Fibroblast of lung (primary cell): ENCODE measurements around the gene NEURL1B. TPM values are rescaled to one million over a fixed set of nuclear protein-coding genes. Genes with fewer than 3 reads are reported as not detected.

Source experiments
- DNase-seq, 2 donors: peaks; one replicate each; pipeline versions ENCODE4 v3.0.0 to v3.0.0-alpha.2; 2010; ENCODE audit warnings: low read depth in 2 of 2
- H2AFZ ChIP-seq: 2 replicates; pipeline ENCODE4 v1.5.1; 2012; ENCODE audit warnings: low read length, control low read depth, inconsistent platforms
- H3K27ac ChIP-seq: 2 replicates; pipeline ENCODE4 v1.5.1; 2011; ENCODE audit warnings: low read length, control low read depth; ENCODE audit not compliant: insufficient read depth
- H3K27me3 ChIP-seq: 2 replicates; pipeline ENCODE4 v1.5.1; 2011; ENCODE audit warnings: mild to moderate bottlenecking, low read length; ENCODE audit not compliant: control insufficient read depth, insufficient read depth
- H3K36me3 ChIP-seq: 2 replicates; pipeline ENCODE4 v1.5.1; 2011; ENCODE audit warnings: low read length; ENCODE audit not compliant: control insufficient read depth, insufficient read depth
- H3K4me1 ChIP-seq: 2 replicates; pipeline ENCODE4 v1.5.1; 2011; ENCODE audit warnings: low read length; ENCODE audit not compliant: control insufficient read depth, insufficient read depth; ENCODE audit errors: extremely low read depth
- H3K4me2 ChIP-seq: 2 replicates; pipeline ENCODE4 v1.5.1; 2011; ENCODE audit warnings: low read length, control low read depth; ENCODE audit not compliant: insufficient read depth; ENCODE audit errors: extremely low read depth
- H3K4me3 ChIP-seq, 4 experiments: fragments of 200-600 bp in 1 of 4; sonication (generic) in 1 of 4; replicated peaks in 1 of 4; 2 replicates each; pipeline ENCODE4 v1.5.1; 2011 to 2016; ENCODE audit warnings: low read length in 4 of 4, low read depth in 3 of 4, mild to moderate bottlenecking in 3 of 4, control low read depth in 2 of 4, inconsistent platforms in 1 of 4, mixed read lengths in 1 of 4; ENCODE audit not compliant: insufficient read depth in 1 of 4; ENCODE audit errors: control extremely low read depth in 1 of 4
- H3K79me2 ChIP-seq: 2 replicates; pipeline ENCODE4 v1.5.1; 2012; ENCODE audit warnings: mild to moderate bottlenecking, low read length, inconsistent platforms; ENCODE audit not compliant: control insufficient read depth, insufficient read depth
- H3K9ac ChIP-seq: 2 replicates; pipeline ENCODE4 v1.5.1; 2011; ENCODE audit warnings: mild to moderate bottlenecking, low read length, control low read depth; ENCODE audit not compliant: insufficient read depth
- H3K9me3 ChIP-seq: 2 replicates; pipeline ENCODE4 v1.5.1; 2012; ENCODE audit warnings: low read depth, low read length; ENCODE audit not compliant: control insufficient read depth, insufficient read depth
- H4K20me1 ChIP-seq: 2 replicates; pipeline ENCODE4 v1.5.1; 2011; ENCODE audit warnings: low read length; ENCODE audit not compliant: control insufficient read depth, insufficient read depth; ENCODE audit errors: extremely low read depth
- EZH2 ChIP-seq: IDR thresholded peaks from 2 replicates; pipeline ENCODE4 v1.5.1; 2012; ENCODE audit warnings: low read length, control low read depth, mild to moderate bottlenecking; ENCODE audit errors: missing control alignments
- polyA plus RNA-seq, 2 donors: library from polyadenylated mRNA; depleted of rRNA in 1 of 2; stranded (reverse) in 1 of 2; unstranded in 1 of 2; fragments of >200 nt; gene quantifications; 2 replicates each; pipeline ENCODE4 v1.2.1, GENCODE V29; 2011 to 2012; ENCODE audit warnings: missing spikeins in 1 of 2
- total RNA-seq: library from RNA; depleted of rRNA; stranded (reverse); fragments of >200 nt; gene quantifications from 2 replicates; pipeline ENCODE4 v1.2.1, GENCODE V29; 2014
- TF ChIP-seq, protein P1 (sequence below), 2 donors: IDR thresholded peaks in 1 of 2; conservative IDR thresholded peaks in 1 of 2; 1 replicate in 1 of 2; 2 replicates in 1 of 2; pipeline ENCODE4 v1.5.1; 2011 to 2012; ENCODE audit warnings: low read length in 2 of 2, control low read depth in 1 of 2, inconsistent platforms in 1 of 2, low read depth in 1 of 2, mild to moderate bottlenecking in 1 of 2

Gene NEURL1B
- total and polyA plus RNA-seq, 2 donors (not counting 1 experiment from before 2014, with no cell fraction given): 5.0 to 6.1 TPM

DNA sequence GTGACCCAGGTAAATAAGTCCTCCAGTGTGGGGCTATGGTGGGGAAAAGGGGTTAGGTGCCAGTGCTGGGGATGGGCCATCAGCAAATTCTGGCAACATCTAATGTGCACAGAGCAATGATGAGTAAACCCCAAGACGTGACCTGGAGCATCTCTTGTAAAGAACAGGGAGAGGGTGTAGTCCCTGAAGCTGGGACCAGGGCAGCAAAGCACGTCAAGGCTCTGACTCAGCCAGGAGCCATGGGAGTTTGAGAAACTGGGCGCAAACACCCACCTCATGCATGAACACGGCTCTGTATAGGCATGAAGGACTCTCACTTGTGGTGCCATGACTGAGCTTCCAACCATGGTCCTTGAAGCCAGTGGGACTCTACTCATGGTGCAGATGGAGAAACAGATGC is 78.1 kb downstream of the NEURL1B start:
- Histone ChIP-seq H3K4me3 (no peak overlapping the region), H3K27ac (no peak overlapping the region), H3K36me3 (no peaks in the 10 kb centered on the region), H4K20me1 (no peaks in the 10 kb centered on the region), H3K79me2 (no peaks in the 10 kb centered on the region), H3K9me3 (no peaks in the 10 kb centered on the region), H3K4me1 (no peaks in the 10 kb centered on the region), H3K4me2 (no peak overlapping the region), H3K9ac (no peak overlapping the region), H2AFZ (no peak overlapping the region), H3K27me3 (no peaks in the 10 kb centered on the region)
- TF ChIP-seq, protein P1, sequence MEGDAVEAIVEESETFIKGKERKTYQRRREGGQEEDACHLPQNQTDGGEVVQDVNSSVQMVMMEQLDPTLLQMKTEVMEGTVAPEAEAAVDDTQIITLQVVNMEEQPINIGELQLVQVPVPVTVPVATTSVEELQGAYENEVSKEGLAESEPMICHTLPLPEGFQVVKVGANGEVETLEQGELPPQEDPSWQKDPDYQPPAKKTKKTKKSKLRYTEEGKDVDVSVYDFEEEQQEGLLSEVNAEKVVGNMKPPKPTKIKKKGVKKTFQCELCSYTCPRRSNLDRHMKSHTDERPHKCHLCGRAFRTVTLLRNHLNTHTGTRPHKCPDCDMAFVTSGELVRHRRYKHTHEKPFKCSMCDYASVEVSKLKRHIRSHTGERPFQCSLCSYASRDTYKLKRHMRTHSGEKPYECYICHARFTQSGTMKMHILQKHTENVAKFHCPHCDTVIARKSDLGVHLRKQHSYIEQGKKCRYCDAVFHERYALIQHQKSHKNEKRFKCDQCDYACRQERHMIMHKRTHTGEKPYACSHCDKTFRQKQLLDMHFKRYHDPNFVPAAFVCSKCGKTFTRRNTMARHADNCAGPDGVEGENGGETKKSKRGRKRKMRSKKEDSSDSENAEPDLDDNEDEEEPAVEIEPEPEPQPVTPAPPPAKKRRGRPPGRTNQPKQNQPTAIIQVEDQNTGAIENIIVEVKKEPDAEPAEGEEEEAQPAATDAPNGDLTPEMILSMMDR (conservative IDR thresholded peaks at IDR 0.05 in 1 of 2, IDR thresholded peaks at IDR 0.05 in 1 of 2; ENCODE audit: low read depth in 1 of 2, low read length in 2 of 2): no peak
- no peak for TF ChIP-seq EZH2
- no peak for DNase-seq

DNA sequence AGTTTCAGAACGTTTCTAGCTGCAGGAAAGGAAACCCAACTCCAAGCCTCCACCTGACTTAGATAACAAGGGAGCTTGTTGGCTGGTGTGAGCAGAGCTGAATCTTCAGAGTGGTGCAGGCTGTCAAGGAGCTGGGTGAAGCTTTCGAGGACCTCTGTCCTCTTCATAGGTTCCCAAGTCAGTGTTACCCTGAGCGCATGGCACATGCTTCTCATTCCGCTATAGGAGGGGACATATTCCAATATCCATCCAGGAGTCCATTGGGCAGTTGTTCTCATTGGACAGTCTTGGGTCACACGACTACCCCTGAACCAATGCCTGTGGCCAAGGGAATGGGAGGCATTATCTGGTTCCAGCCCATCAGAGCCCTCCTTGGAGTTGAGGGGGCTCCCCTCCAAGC is 79.6 kb downstream of the NEURL1B start:
- Histone ChIP-seq H3K36me3 (no peaks in the 10 kb centered on the region), H3K27me3 (no peaks in the 10 kb centered on the region), H3K9me3 (no peaks in the 10 kb centered on the region), H3K4me2 (no peak overlapping the region), H3K4me3 (no peak overlapping the region), H3K4me1 (no peaks in the 10 kb centered on the region), H4K20me1 (no peaks in the 10 kb centered on the region), H3K9ac (no peak overlapping the region), H3K79me2 (no peaks in the 10 kb centered on the region), H2AFZ (no peak overlapping the region), H3K27ac (no peak overlapping the region)
- no peak for DNase-seq
- no peak for TF ChIP-seq EZH2
- TF ChIP-seq, protein P1 (conservative IDR thresholded peaks at IDR 0.05 in 1 of 2, IDR thresholded peaks at IDR 0.05 in 1 of 2; ENCODE audit: low read depth in 1 of 2, low read length in 2 of 2): no peak

DNA sequence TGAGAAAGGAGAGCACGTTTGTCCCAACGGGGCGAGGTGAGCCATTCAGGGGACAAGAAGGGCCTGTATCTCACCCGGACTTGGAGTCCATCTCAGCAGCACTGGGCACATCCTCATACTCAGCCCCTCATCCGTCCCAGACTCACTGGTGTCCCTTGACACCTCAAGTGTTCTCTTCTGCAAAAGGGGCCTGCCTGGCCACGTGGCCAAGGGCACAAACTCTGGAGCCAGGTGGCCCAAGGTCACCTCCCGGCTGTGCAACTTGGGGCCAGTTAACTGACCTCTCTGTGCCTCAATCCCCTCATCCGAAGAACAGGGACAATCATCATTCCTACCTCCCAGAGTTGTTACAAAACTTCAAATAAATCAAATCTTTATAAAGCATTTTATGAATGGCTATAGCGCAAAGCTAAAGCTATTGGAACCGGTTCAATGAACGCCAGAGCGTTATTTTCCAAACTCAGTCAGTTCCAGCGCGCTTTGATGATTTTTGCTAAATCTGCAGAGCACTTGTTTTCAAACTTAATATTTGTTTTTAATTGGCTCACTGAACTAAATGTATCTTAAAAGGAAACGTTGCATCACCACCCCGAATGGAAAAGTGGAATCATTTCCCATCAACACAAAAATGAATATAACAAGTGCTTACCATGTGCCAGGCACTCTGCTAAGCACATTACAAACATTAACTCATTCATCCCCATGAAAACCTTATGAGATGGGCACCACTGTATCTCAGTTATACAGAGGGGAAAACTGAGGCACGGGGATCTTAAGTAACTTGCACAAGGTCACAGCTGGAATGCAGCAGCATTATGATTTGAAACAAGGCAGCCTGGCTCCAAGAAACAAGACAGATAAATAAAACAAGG is 80.6 kb downstream of the NEURL1B start:
- H3K4me2 ChIP-seq: peak overlapping the region; percentile 37

More for the DNA sequence above, 80.6 kb downstream of the NEURL1B start:
- Histone ChIP-seq H2AFZ (no peak overlapping the region), H3K9me3 (no peaks in the 10 kb centered on the region), H3K36me3 (no peaks in the 10 kb centered on the region), H3K4me3 (no peak overlapping the region), H3K9ac (no peak overlapping the region), H3K79me2 (no peaks in the 10 kb centered on the region), H4K20me1 (no peaks in the 10 kb centered on the region), H3K4me1 (no peaks in the 10 kb centered on the region), H3K27me3 (no peaks in the 10 kb centered on the region), H3K27ac (no peak overlapping the region)
- peak; percentile 19 to 86 for DNase-seq
- TF ChIP-seq EZH2: no peak
- TF ChIP-seq, protein P1 (conservative IDR thresholded peaks at IDR 0.05 in 1 of 2, IDR thresholded peaks at IDR 0.05 in 1 of 2; ENCODE audit: low read depth in 1 of 2, low read length in 2 of 2): no peak
